Gastroesophageal sphincter (tissue), 3 donors: ENCODE measurements around the gene PRSS16.

Source experiments
- POLR2A ChIP-seq, 2 donors: fragments of 450-650 bp; IDR thresholded peaks; one replicate each; pipeline ENCODE4 v1.6.1; 2017; ENCODE audit warnings: antibody characterized with exemption in 2 of 2, mild to moderate bottlenecking in 2 of 2, moderate library complexity in 1 of 2
- TF ChIP-seq, protein P1 (sequence below), 4 experiments: fragments of 200-600 bp in 2 of 4; fragments of 450-650 bp in 2 of 4; sonication (generic) in 1 of 4; IDR thresholded peaks; one replicate each; pipeline ENCODE4 v1.5.1; 2017 to 2019; ENCODE audit warnings: antibody characterized with exemption in 4 of 4, mild to moderate bottlenecking in 2 of 4, moderate library complexity in 2 of 4

DNA sequence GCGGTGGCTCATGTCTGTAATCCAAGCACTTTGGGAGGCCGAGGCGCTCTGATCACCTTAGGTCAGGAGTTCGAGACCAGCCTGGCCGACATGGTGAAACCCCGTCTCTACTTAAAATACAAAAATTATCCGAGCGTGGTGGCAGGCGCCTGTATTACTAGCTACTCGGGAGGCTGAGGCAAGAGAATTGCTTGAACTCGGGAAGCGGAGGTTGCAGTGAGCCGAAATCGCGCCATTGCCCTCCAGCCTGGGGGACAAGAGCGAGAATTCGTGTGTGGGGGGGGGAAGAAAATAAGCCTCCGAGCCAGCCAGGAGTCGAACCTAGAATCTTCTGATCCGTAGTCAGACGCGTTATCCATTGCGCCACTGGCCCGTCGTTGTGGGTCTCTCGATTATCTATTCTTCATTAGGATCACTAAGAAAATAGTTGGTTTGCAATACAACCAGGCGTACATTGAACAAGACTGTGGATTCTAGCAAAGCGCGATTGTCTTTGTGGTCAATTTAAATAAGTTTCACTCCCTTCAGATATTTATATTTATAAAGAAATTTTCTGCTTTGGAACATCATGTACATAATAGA lies 33.9 kb upstream of the PRSS16 start:
- TF ChIP-seq, protein P1, sequence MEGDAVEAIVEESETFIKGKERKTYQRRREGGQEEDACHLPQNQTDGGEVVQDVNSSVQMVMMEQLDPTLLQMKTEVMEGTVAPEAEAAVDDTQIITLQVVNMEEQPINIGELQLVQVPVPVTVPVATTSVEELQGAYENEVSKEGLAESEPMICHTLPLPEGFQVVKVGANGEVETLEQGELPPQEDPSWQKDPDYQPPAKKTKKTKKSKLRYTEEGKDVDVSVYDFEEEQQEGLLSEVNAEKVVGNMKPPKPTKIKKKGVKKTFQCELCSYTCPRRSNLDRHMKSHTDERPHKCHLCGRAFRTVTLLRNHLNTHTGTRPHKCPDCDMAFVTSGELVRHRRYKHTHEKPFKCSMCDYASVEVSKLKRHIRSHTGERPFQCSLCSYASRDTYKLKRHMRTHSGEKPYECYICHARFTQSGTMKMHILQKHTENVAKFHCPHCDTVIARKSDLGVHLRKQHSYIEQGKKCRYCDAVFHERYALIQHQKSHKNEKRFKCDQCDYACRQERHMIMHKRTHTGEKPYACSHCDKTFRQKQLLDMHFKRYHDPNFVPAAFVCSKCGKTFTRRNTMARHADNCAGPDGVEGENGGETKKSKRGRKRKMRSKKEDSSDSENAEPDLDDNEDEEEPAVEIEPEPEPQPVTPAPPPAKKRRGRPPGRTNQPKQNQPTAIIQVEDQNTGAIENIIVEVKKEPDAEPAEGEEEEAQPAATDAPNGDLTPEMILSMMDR (IDR thresholded peaks at IDR 0.05), result no peak
- TF ChIP-seq POLR2A (IDR thresholded peaks at IDR 0.05), result no peak
